Trophoblast cell (in vitro differentiated cells and primary cell): Measurements from ENCODE around the gene OVCH2.
A peak's percentile ranks its signal among the peaks of the same experiment; 100 is the strongest.

Source experiments
- DNase-seq, 2 donors: peaks; one replicate each; pipeline ENCODE4 v3.0.0-alpha.2; 2016
- H2AFZ ChIP-seq: 2 replicates; pipeline ENCODE4 v1.6.1; 2013; ENCODE audit warnings: low read length, moderate library complexity, mild to moderate bottlenecking; ENCODE audit not compliant: insufficient read depth, poor library complexity
- H2AK5ac ChIP-seq: 2 replicates; pipeline ENCODE4 v1.6.1; 2013; ENCODE audit warnings: mild to moderate bottlenecking, low read length
- H2BK120ac ChIP-seq: 2 replicates; pipeline ENCODE4 v1.6.1; 2013; ENCODE audit warnings: low read length, mild to moderate bottlenecking, moderate library complexity; ENCODE audit not compliant: insufficient read depth, poor library complexity
- H2BK12ac ChIP-seq: 2 replicates; pipeline ENCODE4 v1.6.1; 2013; ENCODE audit warnings: mild to moderate bottlenecking, low read length, moderate library complexity
- H2BK5ac ChIP-seq: 2 replicates; pipeline ENCODE4 v1.6.1; 2013; ENCODE audit warnings: low read length, low read depth, moderate library complexity, mild to moderate bottlenecking; ENCODE audit not compliant: poor library complexity
- H3K14ac ChIP-seq: 2 replicates; pipeline ENCODE4 v1.6.1; 2013; ENCODE audit warnings: mild to moderate bottlenecking, low read length
- H3K18ac ChIP-seq: 2 replicates; pipeline ENCODE4 v1.6.1; 2013; ENCODE audit warnings: mild to moderate bottlenecking, low read length
- H3K23ac ChIP-seq: 2 replicates; pipeline ENCODE4 v1.6.1; 2013; ENCODE audit warnings: low read length
- H3K27ac ChIP-seq: 2 replicates; pipeline ENCODE4 v1.5.1; 2013; ENCODE audit warnings: low read depth, mild to moderate bottlenecking, inconsistent platforms, low read length, moderate library complexity
- H3K27me3 ChIP-seq: 2 replicates; pipeline ENCODE4 v1.6.1; 2013; ENCODE audit warnings: inconsistent platforms, mild to moderate bottlenecking, low read length, moderate library complexity; ENCODE audit not compliant: insufficient read depth
- H3K36me3 ChIP-seq, 2 experiments: 1 replicate in 1 of 2; 2 replicates in 1 of 2; pipeline ENCODE4 v1.6.1; 2013; ENCODE audit warnings: low read length in 2 of 2, mild to moderate bottlenecking in 2 of 2, moderate library complexity in 1 of 2; ENCODE audit not compliant: insufficient read depth in 2 of 2, control insufficient read depth in 1 of 2
- H3K4ac ChIP-seq: 2 replicates; pipeline ENCODE4 v1.6.1; 2013; ENCODE audit warnings: low read depth, mild to moderate bottlenecking, low read length, moderate library complexity
- H3K4me1 ChIP-seq, 2 experiments: 1 replicate in 1 of 2; 2 replicates in 1 of 2; pipeline ENCODE4 v1.6.1; 2013; ENCODE audit warnings: low read length in 2 of 2, mild to moderate bottlenecking in 2 of 2, moderate library complexity in 1 of 2; ENCODE audit not compliant: insufficient read depth in 2 of 2, control insufficient read depth in 1 of 2
- H3K4me2 ChIP-seq: 2 replicates; pipeline ENCODE4 v1.6.1; 2013; ENCODE audit warnings: inconsistent platforms, mild to moderate bottlenecking, low read length, moderate library complexity
- H3K4me3 ChIP-seq: 2 replicates; pipeline ENCODE4 v1.5.1; 2013; ENCODE audit warnings: mild to moderate bottlenecking, low read depth, low read length, inconsistent platforms
- H3K79me1 ChIP-seq: one replicate; pipeline ENCODE4 v1.6.1; 2013; ENCODE audit warnings: low read length
- H3K79me2 ChIP-seq: 2 replicates; pipeline ENCODE4 v1.6.1; 2013; ENCODE audit warnings: low read length, mild to moderate bottlenecking; ENCODE audit not compliant: control insufficient read depth, insufficient read depth, poor library complexity
- H3K9ac ChIP-seq: 2 replicates; pipeline ENCODE4 v1.6.1; 2013; ENCODE audit warnings: mild to moderate bottlenecking, low read length
- H3K9me3 ChIP-seq: 2 replicates; pipeline ENCODE4 v1.6.1; 2013; ENCODE audit warnings: low read depth, mild to moderate bottlenecking, control low read depth, inconsistent platforms, low read length; ENCODE audit not compliant: insufficient read depth
- H4K12ac ChIP-seq: 2 replicates; pipeline ENCODE4 v1.6.1; 2013; ENCODE audit warnings: low read depth, mild to moderate bottlenecking, low read length, moderate library complexity
- H4K8ac ChIP-seq: 2 replicates; pipeline ENCODE4 v1.6.1; 2013; ENCODE audit warnings: low read depth, mild to moderate bottlenecking, low read length, moderate library complexity
- H4K91ac ChIP-seq: one replicate; pipeline ENCODE4 v1.6.1; 2013; ENCODE audit warnings: low read depth, mild to moderate bottlenecking, low read length, moderate library complexity
- WGBS: extraction: QIAGEN DNeasy Blood & Tissue Kit; methylation state at CpG from one replicate; pipeline ENCODE4 v1.1.7; 2013; ENCODE audit warnings: missing lambda C conversion rate; ENCODE audit not compliant: insufficient read length, insufficient coverage; ENCODE audit errors: extremely low coverage; 5-methylcytosine and 5-hydroxymethylcytosine counted together

The OVCH2 gene

DNA sequence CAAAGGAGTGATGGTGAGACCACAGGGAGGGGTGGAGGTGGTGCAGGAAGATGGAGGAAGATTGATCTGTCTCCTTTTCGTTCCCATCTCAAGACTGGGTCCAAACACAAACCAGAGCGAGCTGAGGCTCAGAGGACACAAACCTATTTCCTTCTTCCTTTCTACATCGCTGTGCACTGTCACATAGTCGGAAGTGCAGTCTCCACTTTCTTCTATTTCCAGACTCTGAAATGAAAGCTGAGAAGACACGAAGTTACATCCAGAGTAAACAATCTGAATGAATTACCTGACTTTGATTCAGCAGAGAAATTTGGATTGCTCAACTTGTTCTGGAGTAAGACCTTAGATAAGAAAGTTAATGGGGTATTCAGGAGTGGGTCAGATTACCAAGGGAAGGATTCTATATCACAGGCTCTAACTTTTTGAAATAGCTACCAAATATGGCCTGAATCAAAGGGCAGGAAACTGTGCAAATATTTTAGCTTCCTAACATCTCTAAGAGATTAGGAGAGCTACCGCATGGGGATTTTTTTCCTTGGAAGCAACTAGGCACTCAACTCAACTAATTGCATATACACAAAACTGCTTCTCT lies 14.4 kb downstream of the OVCH2 start:
- Histone ChIP-seq H3K4me1 (peaks cover 0 to 9% of the 10 kb centered on the region in 2 experiments), H4K91ac (no peak overlapping the region), H3K9me3 (no peaks in the 10 kb centered on the region), H2BK12ac (no peak overlapping the region), H3K27ac (no peak overlapping the region), H2BK120ac (no peak overlapping the region), H3K18ac (no peak overlapping the region), H3K79me2 (no peaks in the 10 kb centered on the region), H3K36me3 (no peaks in the 10 kb centered on the region), H3K27me3 (no peaks in the 10 kb centered on the region), H3K4me3 (no peak overlapping the region), H3K9ac (no peak overlapping the region), H3K4ac (no peak overlapping the region), H4K8ac (no peak overlapping the region), H4K12ac (no peak overlapping the region), H3K14ac (no peak overlapping the region), H3K23ac (no peak overlapping the region), H3K4me2 (no peak overlapping the region), H2AK5ac (no peak overlapping the region), H3K79me1 (no peaks in the 10 kb centered on the region), H2BK5ac (no peak overlapping the region), H2AFZ (no peak overlapping the region)
- peak; percentile 29 to 68 for DNase-seq
- WGBS = no CpG with 5 or more reads among the region's 6 CpGs

DNA sequence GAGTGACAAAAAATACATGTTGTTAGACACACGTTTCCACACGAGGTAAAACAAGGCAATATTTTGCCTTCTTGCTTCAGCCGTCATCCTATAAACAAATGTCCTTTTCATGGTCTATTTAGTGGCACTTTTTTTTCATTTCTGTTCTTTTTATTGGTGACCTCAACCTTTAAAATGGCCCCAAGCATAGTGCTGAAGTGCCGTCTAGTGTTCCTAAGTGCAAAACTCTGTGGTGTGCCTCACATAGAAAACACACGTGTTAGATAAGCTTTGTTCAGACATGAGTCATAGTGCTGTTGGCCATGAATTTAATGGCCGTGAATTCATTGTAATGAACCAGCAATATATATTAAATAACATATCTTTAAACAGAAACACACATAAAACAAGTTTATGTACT lies 15.6 kb downstream of the OVCH2 start:
- Histone ChIP-seq H3K79me1 (no peaks in the 10 kb centered on the region), H4K8ac (no peak overlapping the region), H3K14ac (no peak overlapping the region), H4K12ac (no peak overlapping the region), H3K4me1 (peaks cover 0 to 3% of the 10 kb centered on the region in 2 experiments), H3K9me3 (no peaks in the 10 kb centered on the region), H3K23ac (no peak overlapping the region), H3K27ac (no peak overlapping the region), H3K18ac (no peak overlapping the region), H3K4me2 (no peak overlapping the region), H2AK5ac (no peak overlapping the region), H2AFZ (no peak overlapping the region), H3K36me3 (no peaks in the 10 kb centered on the region), H3K4ac (no peak overlapping the region), H2BK120ac (no peak overlapping the region), H2BK5ac (no peak overlapping the region), H3K9ac (no peak overlapping the region), H3K27me3 (no peaks in the 10 kb centered on the region), H2BK12ac (no peak overlapping the region), H3K79me2 (no peaks in the 10 kb centered on the region), H4K91ac (no peak overlapping the region), H3K4me3 (no peak overlapping the region)
- no CpG with 5 or more reads among the region's 6 CpGs for WGBS
- no peak for DNase-seq

DNA sequence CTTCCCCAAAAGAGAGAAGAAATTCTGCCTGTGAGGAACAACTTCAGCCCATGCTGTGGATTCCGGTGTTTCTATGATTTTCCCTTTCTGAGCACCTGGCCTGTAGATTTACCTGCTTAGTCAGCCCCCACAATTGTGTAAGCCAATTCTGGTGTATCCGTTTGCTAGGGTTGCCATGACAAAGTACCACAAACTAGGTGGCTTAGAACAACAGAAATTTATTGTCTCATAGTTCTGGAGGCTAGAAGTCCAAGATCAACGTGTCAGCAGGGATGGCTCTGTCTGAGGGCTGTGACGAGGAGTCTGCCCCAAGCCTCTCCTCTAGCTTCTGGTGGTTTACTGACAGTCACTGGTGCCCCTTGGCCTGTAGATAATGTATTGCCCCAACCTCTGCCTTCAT lies 17.0 kb downstream of the OVCH2 start:
- H3K4me1 ChIP-seq = peaks cover 0 to 3% of the 10 kb centered on the region in 2 experiments
- H3K36me3 ChIP-seq = no peaks in the 10 kb centered on the region
- no peak overlapping the region for H3K23ac ChIP-seq
- no peak overlapping the region for H2AK5ac ChIP-seq
- H2BK5ac ChIP-seq = no peak overlapping the region
- no peak overlapping the region for H2BK120ac ChIP-seq
- H3K27me3 ChIP-seq = no peaks in the 10 kb centered on the region
- H4K8ac ChIP-seq = no peak overlapping the region
- no peak overlapping the region for H4K12ac ChIP-seq
- H3K14ac ChIP-seq = no peak overlapping the region
- H2AFZ ChIP-seq = no peak overlapping the region
- H3K9me3 ChIP-seq = no peaks in the 10 kb centered on the region
- no CpG with 5 or more reads among the region's 4 CpGs for WGBS
- H4K91ac ChIP-seq = no peak overlapping the region
- no peak overlapping the region for H3K9ac ChIP-seq
- DNase-seq = peak; percentile 54 to 73
- no peak overlapping the region for H3K18ac ChIP-seq
- no peaks in the 10 kb centered on the region for H3K79me2 ChIP-seq
- H3K4me2 ChIP-seq = no peak overlapping the region
- no peaks in the 10 kb centered on the region for H3K79me1 ChIP-seq
- H2BK12ac ChIP-seq = no peak overlapping the region
- no peak overlapping the region for H3K27ac ChIP-seq
- no peak overlapping the region for H3K4me3 ChIP-seq
- H3K4ac ChIP-seq = no peak overlapping the region

DNA sequence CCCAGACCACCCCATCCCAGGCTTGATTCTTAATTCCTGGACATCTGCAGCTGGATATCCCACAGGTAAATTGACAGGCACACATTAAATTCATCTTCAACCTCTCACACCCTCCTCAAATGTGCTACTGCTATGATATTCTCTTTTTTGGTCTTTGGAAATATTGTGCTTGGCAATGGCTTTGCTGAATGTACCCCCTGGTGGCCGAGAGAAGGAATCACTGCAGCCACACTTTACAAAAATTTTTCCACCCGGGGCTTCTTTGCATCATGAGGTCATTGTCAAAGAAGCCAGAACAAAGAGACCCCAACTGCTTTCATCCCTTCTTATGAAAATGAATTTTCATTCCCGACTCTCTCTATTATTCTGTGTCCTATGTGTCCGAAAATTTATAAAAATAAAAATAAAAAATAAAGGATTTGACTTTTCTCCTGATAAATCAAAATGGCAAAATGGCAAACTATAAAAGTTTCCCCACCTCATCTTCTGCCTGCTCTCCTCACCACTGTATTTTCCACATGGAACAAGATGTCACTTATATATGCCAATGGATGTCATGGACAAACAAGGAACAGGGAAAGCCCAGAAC lies 17.9 kb downstream of the OVCH2 start:
- Histone ChIP-seq H3K27me3 (no peaks in the 10 kb centered on the region), H3K36me3 (no peaks in the 10 kb centered on the region), H3K18ac (no peak overlapping the region), H3K14ac (no peak overlapping the region), H3K79me1 (no peaks in the 10 kb centered on the region), H4K12ac (no peak overlapping the region), H3K4me3 (no peak overlapping the region), H3K4ac (no peak overlapping the region), H2BK120ac (no peak overlapping the region), H3K9ac (no peak overlapping the region), H3K9me3 (no peaks in the 10 kb centered on the region), H3K4me2 (no peak overlapping the region), H3K27ac (no peak overlapping the region), H3K4me1 (peaks cover 0 to 3% of the 10 kb centered on the region in 2 experiments), H2BK12ac (no peak overlapping the region), H4K91ac (no peak overlapping the region), H3K79me2 (no peaks in the 10 kb centered on the region), H2AFZ (no peak overlapping the region), H2BK5ac (no peak overlapping the region), H4K8ac (no peak overlapping the region), H2AK5ac (no peak overlapping the region), H3K23ac (no peak overlapping the region)
- DNase-seq = peak; percentile 31 to 82
- WGBS = no CpG with 5 or more reads among the region's 4 CpGs
